Measurements from ENCODE around the gene ROM1. TPM values are rescaled to one million over a fixed set of nuclear protein-coding genes. Genes with fewer than 3 reads are reported as not detected.

The ROM1 gene
- total and polyA plus RNA-seq, 2 donors (not counting 3 experiments of a cell fraction or from before 2014, with no cell fraction given) = 5.3 to 8.8 TPM

DNA sequence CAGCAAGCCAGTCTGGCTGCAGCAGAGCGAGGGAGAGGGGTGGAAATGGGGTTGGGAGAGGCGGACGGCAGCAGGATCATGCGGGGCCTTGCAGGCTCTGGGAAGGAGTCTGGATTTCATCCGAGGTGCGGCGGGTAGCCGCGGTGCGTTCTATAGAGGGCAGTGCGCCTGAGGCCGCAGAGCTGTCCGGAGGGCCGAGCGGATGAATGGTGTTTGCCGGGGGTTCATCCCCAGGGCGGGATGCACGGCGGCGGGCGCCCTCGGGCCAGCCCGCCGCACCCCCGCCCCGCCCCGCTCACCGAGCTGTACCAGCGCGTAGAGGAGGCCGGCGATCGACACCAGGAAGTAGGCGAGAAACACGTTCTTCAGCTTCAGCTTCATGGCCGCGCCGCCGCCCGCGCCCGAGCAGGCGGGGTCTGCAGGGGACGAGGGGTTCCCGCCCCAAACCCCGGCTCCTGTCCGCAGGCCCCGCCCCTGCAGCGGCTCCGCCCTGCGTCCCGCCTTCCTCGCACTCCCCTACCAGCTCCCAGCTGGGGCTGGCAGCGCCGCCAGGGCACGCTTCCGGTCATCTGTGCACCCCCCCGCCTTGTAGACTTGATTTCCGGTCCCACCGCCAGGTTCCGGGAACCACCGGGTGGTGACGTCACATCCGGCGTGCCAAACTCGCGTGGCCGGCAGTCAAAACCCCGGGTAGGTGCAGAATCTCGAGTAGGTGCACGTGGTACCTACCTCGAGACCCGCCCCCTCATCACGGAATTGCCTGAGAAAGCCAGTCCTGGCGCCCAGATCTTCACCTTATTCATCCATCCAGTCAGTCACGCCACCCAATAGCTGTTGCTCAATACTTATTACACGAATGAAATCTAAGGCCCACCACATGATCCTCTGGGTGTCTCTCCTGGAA, 8.8 kb downstream of the ROM1 start, which contains the start of gene B3GAT3:
B3GAT3 (minus strand) TSS at position 420 of the 904 bp plus-strand sequence; CDS start at position 381, 39 bp downstream.
- intact Hi-C loops (cut with micrococcal nuclease) = loop anchor here (1.0 to 2.0 kb wide), 3 partner anchors 10 to 31 kb away; partner anchors contain the start of genes EML3, GANAB and TUT1
- POLR2A ChIA-PET = interaction anchor here (0.6 to 3.1 kb wide), 6 partner anchors 10 to 240 kb away, joined by 3 to 14 read pairs (median 5); partner anchors contain the start of genes C11orf98, CSKMT, EML3 and GANAB
- CTCF ChIA-PET = interaction anchor here (0.5 to 2.2 kb wide), 14 partner anchors 9 to 227 kb away, joined by 3 to 30 read pairs (median 4); partner anchors contain the start of genes AHNAK, C11orf98, CSKMT and EEF1G
- peak within 1 kb of the TSS; percentile 84 for H3K4me2 ChIP-seq (ENCODE audit: insufficient read depth, low read length)
- peaks cover 15% of the 10 kb centered on the region for H3K4me1 ChIP-seq (ENCODE audit: control insufficient read depth, extremely low read depth, insufficient read depth, low read length)
- peaks cover 6 to 20% of the 10 kb centered on the region in 2 experiments for H3K36me3 ChIP-seq (ENCODE audit: control insufficient read depth in 2 of 2, extremely low read depth in 1 of 2, insufficient read depth in 2 of 2, low read length in 2 of 2)
- H3K79me2 ChIP-seq (ENCODE audit: control insufficient read depth, insufficient read depth, low read length) = peaks cover 6% of the 10 kb centered on the region
- FAIRE-seq (peak; percentile 96), DNase-seq (ENCODE audit: low read depth, low spot score) (peak; percentile 96)
- H3K27ac ChIP-seq (ENCODE audit: insufficient read depth, low read depth, low read length) = peak within 1 kb of the TSS; percentile 88
- dilution Hi-C loops (cut with MboI; ENCODE audit: extremely low pct_ligation_motif_present, low sequenced_read_pairs) = no loop called here
- TF ChIP-seq, protein P1, sequence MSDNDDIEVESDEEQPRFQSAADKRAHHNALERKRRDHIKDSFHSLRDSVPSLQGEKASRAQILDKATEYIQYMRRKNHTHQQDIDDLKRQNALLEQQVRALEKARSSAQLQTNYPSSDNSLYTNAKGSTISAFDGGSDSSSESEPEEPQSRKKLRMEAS (IDR thresholded peaks at IDR 0.05; ENCODE audit: insufficient read depth, insufficient read length) = peak; percentile 92
- TF ChIP-seq MYC (IDR thresholded peaks at IDR 0.05; ENCODE audit: low read depth, low read length) (peak; percentile 65), JUN (IDR thresholded peaks at IDR 0.05; ENCODE audit: borderline replicate concordance, insufficient read depth, insufficient read length, low read depth) (peak; percentile 68), POLR2AphosphoS5 (IDR thresholded peaks at IDR 0.05; ENCODE audit: insufficient read depth, low read depth, low read length) (peak; percentile 98), FOS (IDR thresholded peaks at IDR 0.05; ENCODE audit: borderline replicate concordance, insufficient read depth, low read length) (no peak), POLR2A (IDR thresholded peaks at IDR 0.05; ENCODE audit: low read depth, low read length) (peak; percentile 95), GATA2 (IDR thresholded peaks at IDR 0.05; ENCODE audit: insufficient read depth, insufficient read length, low read depth, low read length) (no peak), EZH2 (IDR thresholded peaks at IDR 0.05; ENCODE audit: borderline replicate concordance, low read depth, low read length, severe bottlenecking) (no peak)
- TF ChIP-seq, protein P2, sequence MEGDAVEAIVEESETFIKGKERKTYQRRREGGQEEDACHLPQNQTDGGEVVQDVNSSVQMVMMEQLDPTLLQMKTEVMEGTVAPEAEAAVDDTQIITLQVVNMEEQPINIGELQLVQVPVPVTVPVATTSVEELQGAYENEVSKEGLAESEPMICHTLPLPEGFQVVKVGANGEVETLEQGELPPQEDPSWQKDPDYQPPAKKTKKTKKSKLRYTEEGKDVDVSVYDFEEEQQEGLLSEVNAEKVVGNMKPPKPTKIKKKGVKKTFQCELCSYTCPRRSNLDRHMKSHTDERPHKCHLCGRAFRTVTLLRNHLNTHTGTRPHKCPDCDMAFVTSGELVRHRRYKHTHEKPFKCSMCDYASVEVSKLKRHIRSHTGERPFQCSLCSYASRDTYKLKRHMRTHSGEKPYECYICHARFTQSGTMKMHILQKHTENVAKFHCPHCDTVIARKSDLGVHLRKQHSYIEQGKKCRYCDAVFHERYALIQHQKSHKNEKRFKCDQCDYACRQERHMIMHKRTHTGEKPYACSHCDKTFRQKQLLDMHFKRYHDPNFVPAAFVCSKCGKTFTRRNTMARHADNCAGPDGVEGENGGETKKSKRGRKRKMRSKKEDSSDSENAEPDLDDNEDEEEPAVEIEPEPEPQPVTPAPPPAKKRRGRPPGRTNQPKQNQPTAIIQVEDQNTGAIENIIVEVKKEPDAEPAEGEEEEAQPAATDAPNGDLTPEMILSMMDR (IDR thresholded peaks at IDR 0.05; ENCODE audit: extremely low read depth in 1 of 2, insufficient read depth in 1 of 2, low read depth in 1 of 2, low read length in 2 of 2) = no peak
- BruUV-seq (replicated peaks) = no TSS peak
- H3K9me3 ChIP-seq (replicated peaks; ENCODE audit: control insufficient read depth, insufficient read depth, low read length) = no peaks in the 10 kb centered on the region
- H3K9me1 ChIP-seq (replicated peaks; ENCODE audit: control insufficient read depth, extremely low read depth, insufficient read depth, low read length) = no peaks in the 10 kb centered on the region
- no peaks in the 10 kb centered on the region for H4K20me1 ChIP-seq (replicated peaks; ENCODE audit: control insufficient read depth, extremely low read depth, insufficient read depth, low read length)
- no peaks in the 10 kb centered on the region for H3K27me3 ChIP-seq (ENCODE audit: control insufficient read depth in 2 of 2, insufficient read depth in 2 of 2, low read length in 2 of 2)
- H2AFZ ChIP-seq (ENCODE audit: low read depth, low read length) = peak within 1 kb of the TSS; percentile 41
- H3K9ac ChIP-seq (replicated peaks; ENCODE audit: extremely low read depth, insufficient read depth, low read length) = peak within 1 kb of the TSS; percentile 65
- peak within 1 kb of the TSS; percentile 14 to 80 (median 66) for H3K4me3 ChIP-seq (replicated peaks in 1 of 3; ENCODE audit: insufficient read depth in 1 of 3, low read depth in 1 of 3, low read length in 3 of 3)

Data from endothelial cell of umbilical vein (primary cell).